K562 (cell line): ENCODE data around the gene OPTN. TPM values are rescaled to one million over a fixed set of nuclear protein-coding genes. Genes with fewer than 3 reads are reported as not detected.

Source experiments
- ATAC-seq: fragments of 200-7000 bp; cut with Tn5 transposase; 3 replicates; pipeline ENCODE4 v1.9.1; 2020; ENCODE audit warnings: moderate library complexity
- BruUV-seq: library from RNA; stranded (reverse); fragments of 400-500 nt; replicated peaks from 2 replicates; lab custom pipeline; 2021; lab: Mats Ljungman, UMichigan
- CTCF ChIA-PET: fragments of 300-600 bp; formaldehyde crosslinking; extraction: SDS; loops from one replicate; lab custom pipeline; 2021; ENCODE audit warnings: low intra/inter-chr PET ratio; lab: Yijun Ruan, JAX
- POLR2A ChIA-PET: fragments of 300-600, 350-650 bp; sonication (Branson Sonifier 250); formaldehyde crosslinking; extraction: SDS; loops from one replicate; lab custom pipeline; 2021; ENCODE audit warnings: antibody characterized with exemption, inconsistent platforms; lab: Yijun Ruan, JAX
- DNase-seq, 4 experiments: peaks; one replicate each; pipeline versions ENCODE4 v3.0.0 to v3.0.0-alpha.2; 2011 to 2018; ENCODE audit warnings: low spot score in 3 of 4, mixed read lengths in 3 of 4; ENCODE audit errors: extremely low read depth in 1 of 4
- FAIRE-seq: peaks from 2 replicates; lab custom pipeline; 2011; peaks lifted over from hg19 to GRCh38; lab: Jason Lieb, UNC
- H2AFZ ChIP-seq: 2 replicates; pipeline ENCODE4 v1.6.0; 2011; ENCODE audit warnings: low read depth, low read length, control low read depth, inconsistent platforms
- H3K27ac ChIP-seq: fragments of 200-600 bp; 3 replicates; pipeline ENCODE4 v1.8.0; 2011; ENCODE audit warnings: low read depth, mild to moderate bottlenecking, control low read depth, inconsistent platforms, low read length, moderate library complexity, mixed read lengths; ENCODE audit errors: extremely low read depth
- H3K27me3 ChIP-seq, 2 experiments: fragments of 300-600 bp in 1 of 2; 2 replicates in 1 of 2; 3 replicates in 1 of 2; pipeline versions ENCODE4 v1.6.0 to v1.8.0; 2011; ENCODE audit warnings: inconsistent platforms in 2 of 2, low read length in 2 of 2, mild to moderate bottlenecking in 1 of 2, mixed read lengths in 1 of 2, moderate library complexity in 1 of 2; ENCODE audit not compliant: control insufficient read depth in 2 of 2, insufficient read depth in 2 of 2
- H3K36me3 ChIP-seq: fragments of 300-600 bp; 3 replicates; pipeline ENCODE4 v1.8.0; 2011; ENCODE audit warnings: mild to moderate bottlenecking, low read length, inconsistent platforms; ENCODE audit not compliant: control insufficient read depth, insufficient read depth
- H3K4me1 ChIP-seq, 2 experiments: fragments of 200-600 bp in 1 of 2; replicated peaks in 1 of 2; 2 replicates in 1 of 2; 3 replicates in 1 of 2; pipeline versions ENCODE4 v1.5.1 to v1.8.0; 2011; ENCODE audit warnings: inconsistent platforms in 2 of 2, low read length in 2 of 2, mild to moderate bottlenecking in 1 of 2, mixed read lengths in 1 of 2, moderate library complexity in 1 of 2; ENCODE audit not compliant: control insufficient read depth in 2 of 2, insufficient read depth in 2 of 2
- H3K4me2 ChIP-seq: 2 replicates; pipeline ENCODE4 v1.6.1; 2011; ENCODE audit warnings: low read length, control low read depth, inconsistent platforms, mixed read lengths; ENCODE audit not compliant: insufficient read depth
- H3K4me3 ChIP-seq: fragments of 200-600 bp; sonication (generic), shearing (Covaris generic); 2 replicates; pipeline ENCODE4 v1.5.1; 2016; ENCODE audit warnings: control low read depth, inconsistent platforms
- H3K79me2 ChIP-seq: fragments of 200-600 bp; 3 replicates; pipeline ENCODE4 v1.8.0; 2011; ENCODE audit warnings: low read length, inconsistent platforms; ENCODE audit not compliant: control insufficient read depth, insufficient read depth
- H3K9ac ChIP-seq, 2 experiments: 2 replicates each; pipeline versions ENCODE4 v1.6.0 to v1.6.1; 2011; ENCODE audit warnings: low read depth in 2 of 2, low read length in 2 of 2, control low read depth in 1 of 2, inconsistent platforms in 1 of 2, mild to moderate bottlenecking in 1 of 2, mixed read lengths in 1 of 2; ENCODE audit not compliant: insufficient read depth in 1 of 2
- H3K9me1 ChIP-seq: one replicate; pipeline ENCODE4 v1.6.0; 2011; ENCODE audit warnings: inconsistent platforms, mild to moderate bottlenecking, low read length, moderate library complexity; ENCODE audit not compliant: control insufficient read depth, insufficient read depth
- H3K9me3 ChIP-seq: replicated peaks from 2 replicates; pipeline ENCODE4 v1.5.1; 2011; ENCODE audit warnings: low read depth, low read length, inconsistent platforms; ENCODE audit not compliant: control insufficient read depth, insufficient read depth
- H4K20me1 ChIP-seq: replicated peaks from 2 replicates; pipeline ENCODE4 v1.6.1; 2011; ENCODE audit warnings: low read length, inconsistent platforms, mixed read lengths; ENCODE audit not compliant: control insufficient read depth, insufficient read depth
- BRD4 ChIP-seq: fragments of 200-600 bp; sonication (generic); IDR thresholded peaks from 2 replicates; pipeline ENCODE4 v1.6.1; 2017; ENCODE audit warnings: inconsistent platforms
- BRF2 ChIP-seq: IDR thresholded peaks from 3 replicates; pipeline ENCODE4 v1.6.1; 2011; ENCODE audit warnings: borderline replicate concordance, mild to moderate bottlenecking; ENCODE audit not compliant: insufficient read length, insufficient read depth
- HBP1 ChIP-seq: fragments of 450-650 bp; formaldehyde crosslinking; IDR thresholded peaks from 2 replicates; pipeline ENCODE4 v1.4.0; 2022; ENCODE audit warnings: missing genetic modification characterization
- HDAC8 ChIP-seq: fragments of 450-650 bp; IDR thresholded peaks from 2 replicates; pipeline ENCODE4 v1.6.1; 2016; ENCODE audit warnings: mild to moderate bottlenecking, missing genetic modification characterization, moderate library complexity, missing compliant biosample characterization
- HNRNPUL1 ChIP-seq: fragments of 200-400 bp; formaldehyde crosslinking; IDR thresholded peaks from 2 replicates; pipeline ENCODE4 v1.6.1; 2017; ENCODE audit warnings: low read length
- MTA3 ChIP-seq: fragments of 450-650 bp; formaldehyde crosslinking; IDR thresholded peaks from 2 replicates; pipeline ENCODE4 v1.6.1; 2017; ENCODE audit warnings: mild to moderate bottlenecking, borderline replicate concordance
- PHB ChIP-seq: fragments of 250-450 bp; sonication (Bioruptor Pico); IDR thresholded peaks from 2 replicates; pipeline ENCODE4 v1.5.0; 2021
- PPARD ChIP-seq: fragments of 250-450 bp; sonication (Bioruptor Pico); IDR thresholded peaks from 2 replicates; pipeline ENCODE4 v1.8.0; 2022; ENCODE audit warnings: inconsistent platforms, mild to moderate bottlenecking, moderate library complexity
- PTRF ChIP-seq: fragments of 450-650 bp; IDR thresholded peaks from 2 replicates; pipeline ENCODE4 v1.6.1; 2016; ENCODE audit warnings: mild to moderate bottlenecking, missing genetic modification characterization, missing compliant biosample characterization
- RBM34 ChIP-seq: fragments of 200-400 bp; formaldehyde crosslinking; IDR thresholded peaks from 2 replicates; pipeline ENCODE4 v1.6.1; 2018; ENCODE audit warnings: low read length, borderline replicate concordance; ENCODE audit not compliant: insufficient read depth
- SIRT6 ChIP-seq: IDR thresholded peaks from one replicate; pipeline ENCODE4 v1.6.1; 2012; ENCODE audit warnings: low read depth, mild to moderate bottlenecking, control low read depth, inconsistent platforms, low read length, moderate library complexity
- STAT5B ChIP-seq: fragments of 250-450 bp; sonication (Bioruptor Pico); IDR thresholded peaks from 2 replicates; pipeline ENCODE4 v1.8.0; 2021; ENCODE audit warnings: mild to moderate bottlenecking, inconsistent platforms
- ZC3H4 ChIP-seq: sonication (generic); formaldehyde crosslinking; IDR thresholded peaks from 2 replicates; pipeline ENCODE4 v1.9.0; 2021; ENCODE audit warnings: missing genetic modification reagents, borderline replicate concordance
- ZC3H8 ChIP-seq: fragments of 450-650 bp; IDR thresholded peaks from 2 replicates; pipeline ENCODE4 v1.6.1; 2017
- ZFP36 ChIP-seq: fragments of 150-350 bp; IDR thresholded peaks from 2 replicates; pipeline ENCODE4 v1.6.1; 2018; ENCODE audit warnings: low read length, low read depth; ENCODE audit not compliant: partially characterized antibody
- ZNF134 ChIP-seq: fragments of 250-450 bp; sonication (Bioruptor Pico); conservative IDR thresholded peaks from 2 replicates; pipeline ENCODE4 v1.4.0; 2020
- ZNF232 ChIP-seq: sonication (generic); formaldehyde crosslinking; IDR thresholded peaks from 2 replicates; pipeline ENCODE4 v1.8.0; 2022; ENCODE audit warnings: mild to moderate bottlenecking, missing genetic modification reagents
- ZNF354B ChIP-seq: fragments of 250-450 bp; sonication (Bioruptor Pico); IDR thresholded peaks from 2 replicates; pipeline ENCODE4 v1.4.0; 2020
- ZNF586 ChIP-seq: fragments of 450-650 bp; formaldehyde crosslinking; conservative IDR thresholded peaks from 2 replicates; pipeline ENCODE4 v1.4.0; 2020; ENCODE audit warnings: mild to moderate bottlenecking, moderate library complexity
- ZNF77 ChIP-seq: fragments of 250-450 bp; sonication (Bioruptor Pico); IDR thresholded peaks from 2 replicates; pipeline ENCODE4 v1.5.0; 2020
- WGBS: fragments of 100-300 bp; shearing (Covaris generic); methylation state at CpG from one replicate; pipeline ENCODE4 v1.1.6; 2016; ENCODE audit warnings: low coverage, mixed read lengths; ENCODE audit not compliant: insufficient coverage; ENCODE audit errors: missing lambda C conversion rate; 5-methylcytosine and 5-hydroxymethylcytosine counted together
- in situ Hi-C: fragments of 300-500 bp; cut with MboI; formaldehyde crosslinking; loops from 4 replicates; pipeline ENCODE4 v1.15.0; 2018; ENCODE audit warnings: inconsistent platforms, mixed read lengths
- intact Hi-C: fragments of 100-400 bp; cut with micrococcal nuclease; formaldehyde crosslinking; loops from 2 replicates; pipeline ENCODE4 v1.14.2; 2022
- polyA plus RNA-seq, 8 experiments: library from polyadenylated mRNA; depleted of rRNA in 4 of 8; stranded (reverse) in 5 of 8; unstranded in 3 of 8; fragments of >200 nt; fragmentation: Nextera tagmentation in 2 of 8; fragmentation: Illumina TruSeq in 1 of 8; extraction: Ambion mirVana in 2 of 8; extraction: Trizol in 1 of 8; gene quantifications; 2 replicates each; pipeline versions ENCODE4 v1.2.1 to v1.2.3, GENCODE V29; 2011 to 2014; ENCODE audit warnings: inconsistent platforms in 1 of 8, missing spikeins in 1 of 8
- total RNA-seq, 7 experiments: library from RNA; depleted of rRNA in 6 of 7; stranded (reverse); fragments of >200 nt in 6 of 7; fragmentation: Illumina TruSeq in 2 of 7; extraction: Trizol in 2 of 7; gene quantifications; 2 replicates each; pipeline versions ENCODE4 v1.2.1 to v1.2.3, GENCODE V29; 2011 to 2021; ENCODE audit warnings: low replicate concordance in 1 of 7
- TF ChIP-seq, protein P1 (sequence below): fragments of 250-450 bp; sonication (Bioruptor Pico); IDR thresholded peaks from 2 replicates; pipeline ENCODE4 v1.8.0; 2021; ENCODE audit warnings: borderline replicate concordance, mild to moderate bottlenecking, moderate library complexity; ENCODE audit not compliant: poor library complexity, severe bottlenecking

The OPTN gene
- total and polyA plus RNA-seq, 9 of the 15 experiments (the other 6 are each of a cell fraction or from before 2014, with no cell fraction given) = 2.2 to 6.8 (median 5.0) TPM

GRCh38 chr10:13184276-13184675 lies 84.3 kb downstream of the OPTN start (continued):
- TF ChIP-seq, protein P1, sequence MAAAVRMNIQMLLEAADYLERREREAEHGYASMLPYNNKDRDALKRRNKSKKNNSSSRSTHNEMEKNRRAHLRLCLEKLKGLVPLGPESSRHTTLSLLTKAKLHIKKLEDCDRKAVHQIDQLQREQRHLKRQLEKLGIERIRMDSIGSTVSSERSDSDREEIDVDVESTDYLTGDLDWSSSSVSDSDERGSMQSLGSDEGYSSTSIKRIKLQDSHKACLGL = no peak
- TF ChIP-seq ZNF77 (CRISPR knock-in tag) = no peak
- no peak for TF ChIP-seq ZFP36
- TF ChIP-seq PHB (CRISPR knock-in tag) = no peak
- no peak for TF ChIP-seq ZNF354B

GRCh38 chr10:13184730-13185514 lies 85.0 kb downstream of the OPTN start:
- BruUV-seq = no TSS peak
- CTCF ChIA-PET = no interaction called here
- Histone ChIP-seq H3K79me2 (no peaks in the 10 kb centered on the region), H3K27ac (no peak overlapping the region), H3K9ac (no peak overlapping the region), H3K36me3 (peaks cover 98% of the 10 kb centered on the region), H3K4me3 (no peak overlapping the region), H3K4me2 (no peak overlapping the region), H3K9me3 (no peaks in the 10 kb centered on the region), H3K9me1 (no peaks in the 10 kb centered on the region), H2AFZ (no peak overlapping the region), H3K4me1 (no peaks in the 10 kb centered on the region), H4K20me1 (no peaks in the 10 kb centered on the region), H3K27me3 (no peaks in the 10 kb centered on the region)
- WGBS = 97% methylated on average over 5 of the region's 5 CpGs
- FAIRE-seq (no peak), DNase-seq (no peak), ATAC-seq (no peak)
- POLR2A ChIA-PET = interaction anchor here (0.5 to 1.6 kb wide), 6 partner anchors 9 to 417 kb away, joined by 3 to 5 read pairs (median 3); no protein-coding TSS in a partner anchor
- intact Hi-C loops (no loop called here), in situ Hi-C loops (no loop called here)
- TF ChIP-seq PTRF = no peak
- TF ChIP-seq ZC3H8 = no peak
- no peak for TF ChIP-seq MTA3
- no peak for TF ChIP-seq STAT5B (CRISPR knock-in tag)
- no peak for TF ChIP-seq RBM34
- TF ChIP-seq BRD4 = no peak
- TF ChIP-seq BRF2 = no peak
- TF ChIP-seq HNRNPUL1 = no peak
- TF ChIP-seq ZC3H4 (CRISPR knock-in tag) = no peak
- TF ChIP-seq ZNF134 (CRISPR knock-in tag) = no peak
- TF ChIP-seq HDAC8 = no peak
- TF ChIP-seq ZNF232 (CRISPR knock-in tag) = no peak
- TF ChIP-seq PPARD (CRISPR knock-in tag) = no peak
- TF ChIP-seq ZNF586 (CRISPR knock-in tag) = no peak
- no peak for TF ChIP-seq HBP1 (CRISPR knock-in tag)
- TF ChIP-seq SIRT6 = no peak
